Ishikawa (cell line): Measurements from ENCODE around the gene PDZRN3.

Experiments
- CEBPB ChIP-seq: IDR thresholded peaks from 2 replicates; pipeline ENCODE4 v1.6.1; 2012
- CREB1 ChIP-seq: IDR thresholded peaks from 2 replicates; pipeline ENCODE4 v1.6.1; 2012; ENCODE audit warnings: low read depth
- EGR1 ChIP-seq: IDR thresholded peaks from 2 replicates; pipeline ENCODE4 v1.6.1; 2012
- EP300 ChIP-seq: IDR thresholded peaks from 2 replicates; pipeline ENCODE4 v1.6.1; 2012; ENCODE audit warnings: borderline replicate concordance
- FOXM1 ChIP-seq: IDR thresholded peaks from 2 replicates; pipeline ENCODE4 v1.6.1; 2012; ENCODE audit warnings: low read depth, borderline replicate concordance
- MAX ChIP-seq: IDR thresholded peaks from 2 replicates; pipeline ENCODE4 v1.6.1; 2012
- NFIC ChIP-seq: IDR thresholded peaks from 2 replicates; pipeline ENCODE4 v1.6.1; 2012
- RAD21 ChIP-seq: IDR thresholded peaks from 2 replicates; pipeline ENCODE4 v1.6.1; 2012; ENCODE audit warnings: low read depth
- TAF1 ChIP-seq: IDR thresholded peaks from 2 replicates; pipeline ENCODE4 v1.6.1; 2012; ENCODE audit warnings: low read depth, mild to moderate bottlenecking
- TCF12 ChIP-seq: IDR thresholded peaks from 2 replicates; pipeline ENCODE4 v1.6.1; 2012; ENCODE audit warnings: low read depth
- TEAD4 ChIP-seq: IDR thresholded peaks from 2 replicates; pipeline ENCODE4 v1.6.1; 2012
- YY1 ChIP-seq: IDR thresholded peaks from 2 replicates; pipeline ENCODE4 v1.6.1; 2012; ENCODE audit warnings: low read depth
- ZBTB7A ChIP-seq: IDR thresholded peaks from 2 replicates; pipeline ENCODE4 v1.6.1; 2012; ENCODE audit warnings: low read depth
- TF ChIP-seq, protein P1 (sequence below): IDR thresholded peaks from 2 replicates; pipeline ENCODE4 v1.6.1; 2012; ENCODE audit warnings: low read depth, mild to moderate bottlenecking
- TF ChIP-seq, protein P2 (sequence below): IDR thresholded peaks from 2 replicates; pipeline ENCODE4 v1.6.1; 2012

PDZRN3 gene

DNA sequence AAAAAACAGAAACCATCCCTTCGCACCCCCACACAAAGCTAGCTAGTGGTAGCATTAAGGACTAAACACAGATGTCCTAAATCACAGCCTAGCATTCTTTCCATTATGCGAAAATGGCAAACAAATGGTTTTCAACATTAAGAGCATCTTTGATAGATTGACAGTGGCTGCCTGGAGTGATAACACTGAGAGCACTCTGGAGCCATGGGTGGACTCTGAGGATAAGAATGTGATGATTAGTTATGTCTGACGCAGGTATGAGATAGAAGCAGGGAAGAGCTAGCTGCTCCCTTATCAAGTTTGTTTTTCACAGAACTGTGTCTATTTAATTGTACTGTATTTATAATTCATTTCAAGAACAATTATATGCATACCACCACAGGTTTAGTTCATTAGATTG is 142.9 kb downstream of the PDZRN3 start:
- no peak for TF ChIP-seq FOXM1
- TF ChIP-seq, protein P1, sequence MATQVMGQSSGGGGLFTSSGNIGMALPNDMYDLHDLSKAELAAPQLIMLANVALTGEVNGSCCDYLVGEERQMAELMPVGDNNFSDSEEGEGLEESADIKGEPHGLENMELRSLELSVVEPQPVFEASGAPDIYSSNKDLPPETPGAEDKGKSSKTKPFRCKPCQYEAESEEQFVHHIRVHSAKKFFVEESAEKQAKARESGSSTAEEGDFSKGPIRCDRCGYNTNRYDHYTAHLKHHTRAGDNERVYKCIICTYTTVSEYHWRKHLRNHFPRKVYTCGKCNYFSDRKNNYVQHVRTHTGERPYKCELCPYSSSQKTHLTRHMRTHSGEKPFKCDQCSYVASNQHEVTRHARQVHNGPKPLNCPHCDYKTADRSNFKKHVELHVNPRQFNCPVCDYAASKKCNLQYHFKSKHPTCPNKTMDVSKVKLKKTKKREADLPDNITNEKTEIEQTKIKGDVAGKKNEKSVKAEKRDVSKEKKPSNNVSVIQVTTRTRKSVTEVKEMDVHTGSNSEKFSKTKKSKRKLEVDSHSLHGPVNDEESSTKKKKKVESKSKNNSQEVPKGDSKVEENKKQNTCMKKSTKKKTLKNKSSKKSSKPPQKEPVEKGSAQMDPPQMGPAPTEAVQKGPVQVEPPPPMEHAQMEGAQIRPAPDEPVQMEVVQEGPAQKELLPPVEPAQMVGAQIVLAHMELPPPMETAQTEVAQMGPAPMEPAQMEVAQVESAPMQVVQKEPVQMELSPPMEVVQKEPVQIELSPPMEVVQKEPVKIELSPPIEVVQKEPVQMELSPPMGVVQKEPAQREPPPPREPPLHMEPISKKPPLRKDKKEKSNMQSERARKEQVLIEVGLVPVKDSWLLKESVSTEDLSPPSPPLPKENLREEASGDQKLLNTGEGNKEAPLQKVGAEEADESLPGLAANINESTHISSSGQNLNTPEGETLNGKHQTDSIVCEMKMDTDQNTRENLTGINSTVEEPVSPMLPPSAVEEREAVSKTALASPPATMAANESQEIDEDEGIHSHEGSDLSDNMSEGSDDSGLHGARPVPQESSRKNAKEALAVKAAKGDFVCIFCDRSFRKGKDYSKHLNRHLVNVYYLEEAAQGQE, result no peak
- TF ChIP-seq CEBPB, result no peak
- no peak for TF ChIP-seq ZBTB7A
- TF ChIP-seq MAX, result no peak
- TF ChIP-seq NFIC, result no peak
- no peak for TF ChIP-seq RAD21
- TF ChIP-seq TEAD4, result no peak
- TF ChIP-seq YY1, result no peak
- no peak for TF ChIP-seq CREB1
- TF ChIP-seq EP300, result no peak
- TF ChIP-seq, protein P2, sequence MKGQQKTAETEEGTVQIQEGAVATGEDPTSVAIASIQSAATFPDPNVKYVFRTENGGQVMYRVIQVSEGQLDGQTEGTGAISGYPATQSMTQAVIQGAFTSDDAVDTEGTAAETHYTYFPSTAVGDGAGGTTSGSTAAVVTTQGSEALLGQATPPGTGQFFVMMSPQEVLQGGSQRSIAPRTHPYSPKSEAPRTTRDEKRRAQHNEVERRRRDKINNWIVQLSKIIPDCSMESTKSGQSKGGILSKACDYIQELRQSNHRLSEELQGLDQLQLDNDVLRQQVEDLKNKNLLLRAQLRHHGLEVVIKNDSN, result no peak
- TF ChIP-seq TCF12, result no peak
- no peak for TF ChIP-seq EGR1
- no peak for TF ChIP-seq TAF1

GRCh38 chr3:73480187-73480672 is 144.5 kb downstream of the PDZRN3 start:
- peak; percentile 71; the same call in 1 of the 2 replicates for TF ChIP-seq CEBPB
- TF ChIP-seq TCF12, result peak; percentile 90
- peak; percentile 84 for TF ChIP-seq EP300
- TF ChIP-seq TEAD4, result peak; percentile 81
- TF ChIP-seq YY1, result no peak
- TF ChIP-seq FOXM1, result peak; percentile 67
- no peak for TF ChIP-seq TAF1
- TF ChIP-seq NFIC, result peak; percentile 92

- TF ChIP-seq TAF1, result no peak
- no peak for TF ChIP-seq NFIC
- no peak for TF ChIP-seq CEBPB
- TF ChIP-seq RAD21, result no peak
- no peak for TF ChIP-seq TEAD4
- no peak for TF ChIP-seq CREB1
- no peak for TF ChIP-seq EGR1
- no peak for TF ChIP-seq TCF12
- TF ChIP-seq, protein P1, result no peak
Observed at GRCh38 chr3:73479325-73479724, 145.4 kb downstream of the PDZRN3 start.

DNA sequence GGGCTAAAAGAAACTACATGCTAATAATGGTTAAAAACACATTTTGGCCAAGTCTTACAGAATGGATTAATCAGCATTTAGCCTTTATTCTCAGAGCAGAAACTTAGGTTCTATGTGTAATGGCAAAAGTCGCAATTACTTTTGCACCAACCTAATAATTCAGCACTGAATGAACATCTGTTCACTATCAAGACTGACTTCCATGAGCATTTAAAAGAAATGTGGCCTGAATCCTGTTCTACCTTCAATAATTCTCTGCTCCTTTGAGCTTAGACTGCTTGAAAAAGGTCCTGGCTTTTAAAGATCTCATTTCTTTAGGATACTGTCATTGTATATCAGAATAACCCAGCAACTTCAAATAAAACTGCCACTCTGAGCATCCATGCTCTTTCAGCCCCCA is 145.9 kb downstream of the PDZRN3 start:
- TF ChIP-seq EP300 (no peak), YY1 (no peak), RAD21 (no peak), FOXM1 (no peak), TCF12 (no peak), EGR1 (no peak), MAX (no peak), CREB1 (no peak)

GRCh38 chr3:73475717-73476116 is 149.0 kb downstream of the PDZRN3 start:
- TF ChIP-seq, protein P1, result no peak
- TF ChIP-seq FOXM1, result no peak
- no peak for TF ChIP-seq YY1
- no peak for TF ChIP-seq EP300
- no peak for TF ChIP-seq MAX
- no peak for TF ChIP-seq CEBPB
- no peak for TF ChIP-seq EGR1
- TF ChIP-seq TEAD4, result no peak
- no peak for TF ChIP-seq TAF1
- no peak for TF ChIP-seq RAD21
- TF ChIP-seq CREB1, result no peak
